Colonic mucosa (tissue), 4 donors: Measurements from ENCODE around the gene LYST. TPM values are rescaled to one million over a fixed set of nuclear protein-coding genes. Genes with fewer than 3 reads are reported as not detected.
"Not testable (repeated sequence)": the region's sequence is repeated elsewhere in the genome, so short reads cannot be mapped to it uniquely, and the experiment has no call there.

Experiments used
- DNase-seq: peaks from one replicate; pipeline ENCODE4 v3.0.0-alpha.2; 2020
- H3K27ac ChIP-seq: fragments of 200-600 bp; one replicate; pipeline ENCODE4 v1.8.0; 2021
- H3K27me3 ChIP-seq: fragments of 200-600 bp; one replicate; pipeline ENCODE4 v1.8.0; 2021
- H3K36me3 ChIP-seq: fragments of 200-600 bp; one replicate; pipeline ENCODE4 v1.8.0; 2021
- H3K4me1 ChIP-seq: fragments of 200-600 bp; one replicate; pipeline ENCODE4 v1.8.0; 2021; ENCODE audit warnings: mild to moderate bottlenecking
- H3K4me3 ChIP-seq: fragments of 200-600 bp; one replicate; pipeline ENCODE4 v1.8.0; 2021
- H3K9ac ChIP-seq, 2 donors: one replicate each; pipeline ENCODE4 v1.7.0; 2013; ENCODE audit warnings: control low read depth in 2 of 2, low read depth in 2 of 2, low read length in 2 of 2
- H3K9me3 ChIP-seq: fragments of 200-600 bp; one replicate; pipeline ENCODE4 v1.8.0; 2021
- CTCF ChIP-seq: fragments of 200-600 bp; IDR thresholded peaks from one replicate; pipeline ENCODE4 v1.8.0; 2022; ENCODE audit warnings: antibody characterized with exemption, mild to moderate bottlenecking
- intact Hi-C: fragments of 100-400 bp; cut with DNase I; formaldehyde crosslinking; loops from one replicate; pipeline ENCODE4 v1.14.1; 2022
- total RNA-seq, 2 donors: library from RNA; stranded (reverse); fragmentation: NEBNext Ultra II Directional in 1 of 2; extraction: Animal tissue kit (Norgen Biotek cat#: 25700) in 1 of 2; gene quantifications; one replicate each; pipeline ENCODE4 v1.2.1, GENCODE V29; 2021
- donor health status: healthy.
- donor health status: DM: no; HTN: no; CAD: no.
- donor health status: DM: no; HTN: no; CAD: no.

LYST gene
- total RNA-seq, 2 donors from 2014 or later: 13.7 to 20.0 TPM

GRCh38 chr1:235650341-235651169 lies 216.2 kb downstream of the LYST start:
- Histone ChIP-seq H3K4me1 (peaks cover 3% of the 10 kb centered on the region), H3K27me3 (peaks cover 12% of the 10 kb centered on the region), H3K27ac (no peak overlapping the region), H3K36me3 (no peaks in the 10 kb centered on the region), H3K9ac (peak overlapping the region in 1 of 2 donors; percentile 40), H3K9me3 (no peaks in the 10 kb centered on the region), H3K4me3 (peak overlapping the region; percentile 42)
- intact Hi-C loops: no loop called here
- DNase-seq: peak; percentile 66
- TF ChIP-seq CTCF: no peak

- peak within 1 kb of the TSS; percentile 19 to 46 for H3K9ac ChIP-seq
- intact Hi-C loops: no loop called here
- H3K36me3 ChIP-seq: no peaks in the 10 kb centered on the region
- H3K27ac ChIP-seq: no peak within 1 kb of the TSS
- no peaks in the 10 kb centered on the region for H3K9me3 ChIP-seq
- DNase-seq: no peak
- H3K27me3 ChIP-seq: peaks cover 12% of the 10 kb centered on the region
- no peak for TF ChIP-seq CTCF
- H3K4me3 ChIP-seq: peak within 1 kb of the TSS; percentile 42
- H3K4me1 ChIP-seq: peaks cover 3% of the 10 kb centered on the region
These were observed 217.1 kb downstream of the LYST start, which contains the start of gene GNG4 for GRCh38 chr1:235649368-235650163. Gene GNG4, minus strand, starts transcription at chr1:235649784. Its CDS starts 65,946 bp downstream, at chr1:235583838.

GRCh38 chr1:235648954-235649367 lies 217.7 kb downstream of the LYST start:
- Histone ChIP-seq H3K4me1 (peaks cover 3% of the 10 kb centered on the region), H3K9me3 (no peaks in the 10 kb centered on the region), H3K36me3 (no peaks in the 10 kb centered on the region), H3K4me3 (peak overlapping the region; percentile 42), H3K9ac (peak overlapping the region; percentile 19 to 46), H3K27ac (no peak overlapping the region), H3K27me3 (peaks cover 12% of the 10 kb centered on the region)
- intact Hi-C loops: no loop called here
- TF ChIP-seq CTCF: no peak
- peak; percentile 68 for DNase-seq

GRCh38 chr1:235648407-235648907 lies 218.2 kb downstream of the LYST start:
- no peak for TF ChIP-seq CTCF
- Histone ChIP-seq H3K9me3 (no peaks in the 10 kb centered on the region), H3K27ac (no peak overlapping the region), H3K4me3 (peak overlapping the region; percentile 42), H3K27me3 (peaks cover 12% of the 10 kb centered on the region), H3K9ac (peak overlapping the region in 1 of 2 donors; percentile 46), H3K4me1 (peaks cover 3% of the 10 kb centered on the region), H3K36me3 (no peaks in the 10 kb centered on the region)
- intact Hi-C loops: no loop called here
- peak; percentile 72 for DNase-seq

GRCh38 chr1:235647537-235647936 lies 219.2 kb downstream of the LYST start:
- DNase-seq, intact Hi-C loops: not testable (repeated sequence)
- H3K27me3 ChIP-seq: peaks cover 12% of the 10 kb centered on the region

More at GRCh38 chr1:235647537-235647936, 219.2 kb downstream of the LYST start:
- H3K36me3 ChIP-seq, H3K27ac ChIP-seq, H3K4me1 ChIP-seq, H3K9ac ChIP-seq, H3K4me3 ChIP-seq, H3K9me3 ChIP-seq: not testable (repeated sequence)
